HL-60 (cell line): ENCODE results near the gene C16orf54.

Source experiments
- CTCF ChIP-seq: IDR thresholded peaks from one replicate; pipeline ENCODE4 v1.5.1; 2011; ENCODE audit warnings: low read length, control low read depth, inconsistent platforms; ENCODE audit not compliant: insufficient read depth
- GABPA ChIP-seq: IDR thresholded peaks from 2 replicates; pipeline ENCODE4 v1.6.1; 2012; ENCODE audit warnings: low read depth
- POLR2AphosphoS5 ChIP-seq: IDR thresholded peaks from 2 replicates; pipeline ENCODE4 v1.6.1; 2012; ENCODE audit warnings: low read depth
- REST ChIP-seq: IDR thresholded peaks from 2 replicates; pipeline ENCODE4 v1.6.1; 2012; ENCODE audit warnings: low read depth; ENCODE audit not compliant: insufficient replicate concordance
- SPI1 ChIP-seq: IDR thresholded peaks from 2 replicates; pipeline ENCODE4 v1.6.1; 2012; ENCODE audit warnings: low read depth, mild to moderate bottlenecking, borderline replicate concordance

GRCh38 chr16:29766571-29766970 lies 20.8 kb upstream of the C16orf54 start:
- TF ChIP-seq GABPA (no peak), CTCF (no peak), POLR2AphosphoS5 (no peak), SPI1 (no peak), REST (no peak)
